ENCODE measurements around the gene CENPT. TPM values are rescaled to one million over a fixed set of nuclear protein-coding genes. Genes with fewer than 3 reads are reported as not detected.

Gene CENPT
- total and polyA plus RNA-seq, 2 of the 13 experiments (the other 11 are each of a cell fraction or from before 2014, with no cell fraction given): 40.9 to 43.3 TPM

DNA sequence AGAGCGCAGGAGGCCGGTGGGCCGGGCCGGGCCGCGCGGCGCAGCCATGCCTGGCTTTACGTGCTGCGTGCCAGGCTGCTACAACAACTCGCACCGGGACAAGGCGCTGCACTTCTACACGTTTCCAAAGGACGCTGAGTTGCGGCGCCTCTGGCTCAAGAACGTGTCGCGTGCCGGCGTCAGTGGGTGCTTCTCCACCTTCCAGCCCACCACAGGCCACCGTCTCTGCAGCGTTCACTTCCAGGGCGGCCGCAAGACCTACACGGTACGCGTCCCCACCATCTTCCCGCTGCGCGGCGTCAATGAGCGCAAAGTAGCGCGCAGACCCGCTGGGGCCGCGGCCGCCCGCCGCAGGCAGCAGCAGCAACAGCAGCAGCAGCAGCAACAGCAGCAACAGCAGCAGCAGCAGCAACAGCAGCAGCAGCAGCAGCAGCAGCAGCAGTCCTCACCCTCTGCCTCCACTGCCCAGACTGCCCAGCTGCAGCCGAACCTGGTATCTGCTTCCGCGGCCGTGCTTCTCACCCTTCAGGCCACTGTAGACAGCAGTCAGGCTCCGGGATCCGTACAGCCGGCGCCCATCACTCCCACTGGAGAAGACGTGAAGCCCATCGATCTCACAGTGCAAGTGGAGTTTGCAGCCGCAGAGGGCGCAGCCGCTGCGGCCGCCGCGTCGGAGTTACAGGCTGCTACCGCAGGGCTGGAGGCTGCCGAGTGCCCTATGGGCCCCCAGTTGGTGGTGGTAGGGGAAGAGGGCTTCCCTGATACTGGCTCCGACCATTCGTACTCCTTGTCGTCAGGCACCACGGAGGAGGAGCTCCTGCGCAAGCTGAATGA, 4.8 kb downstream of the CENPT start (continued):
- TF ChIP-seq, protein P1, sequence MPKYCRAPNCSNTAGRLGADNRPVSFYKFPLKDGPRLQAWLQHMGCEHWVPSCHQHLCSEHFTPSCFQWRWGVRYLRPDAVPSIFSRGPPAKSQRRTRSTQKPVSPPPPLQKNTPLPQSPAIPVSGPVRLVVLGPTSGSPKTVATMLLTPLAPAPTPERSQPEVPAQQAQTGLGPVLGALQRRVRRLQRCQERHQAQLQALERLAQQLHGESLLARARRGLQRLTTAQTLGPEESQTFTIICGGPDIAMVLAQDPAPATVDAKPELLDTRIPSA (CRISPR knock-in tag; IDR thresholded peaks at IDR 0.05; ENCODE audit: borderline replicate concordance): peak; percentile 74
- TF ChIP-seq, protein P2, sequence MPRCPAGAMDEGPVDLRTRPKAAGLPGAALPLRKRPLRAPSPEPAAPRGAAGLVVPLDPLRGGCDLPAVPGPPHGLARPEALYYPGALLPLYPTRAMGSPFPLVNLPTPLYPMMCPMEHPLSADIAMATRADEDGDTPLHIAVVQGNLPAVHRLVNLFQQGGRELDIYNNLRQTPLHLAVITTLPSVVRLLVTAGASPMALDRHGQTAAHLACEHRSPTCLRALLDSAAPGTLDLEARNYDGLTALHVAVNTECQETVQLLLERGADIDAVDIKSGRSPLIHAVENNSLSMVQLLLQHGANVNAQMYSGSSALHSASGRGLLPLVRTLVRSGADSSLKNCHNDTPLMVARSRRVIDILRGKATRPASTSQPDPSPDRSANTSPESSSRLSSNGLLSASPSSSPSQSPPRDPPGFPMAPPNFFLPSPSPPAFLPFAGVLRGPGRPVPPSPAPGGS (CRISPR knock-in tag; IDR thresholded peaks at IDR 0.05): peak; percentile 91
- TF ChIP-seq, protein P3, sequence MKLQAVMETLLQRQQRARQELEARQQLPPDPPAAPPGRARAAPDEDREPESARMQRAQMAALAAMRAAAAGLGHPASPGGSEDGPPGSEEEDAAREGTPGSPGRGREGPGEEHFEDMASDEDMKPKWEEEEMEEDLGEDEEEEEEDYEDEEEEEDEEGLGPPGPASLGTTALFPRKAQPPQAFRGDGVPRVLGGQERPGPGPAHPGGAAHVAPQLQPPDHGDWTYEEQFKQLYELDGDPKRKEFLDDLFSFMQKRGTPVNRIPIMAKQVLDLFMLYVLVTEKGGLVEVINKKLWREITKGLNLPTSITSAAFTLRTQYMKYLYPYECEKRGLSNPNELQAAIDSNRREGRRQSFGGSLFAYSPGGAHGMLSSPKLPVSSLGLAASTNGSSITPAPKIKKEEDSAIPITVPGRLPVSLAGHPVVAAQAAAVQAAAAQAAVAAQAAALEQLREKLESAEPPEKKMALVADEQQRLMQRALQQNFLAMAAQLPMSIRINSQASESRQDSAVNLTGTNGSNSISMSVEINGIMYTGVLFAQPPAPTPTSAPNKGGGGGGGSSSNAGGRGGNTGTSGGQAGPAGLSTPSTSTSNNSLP (IDR thresholded peaks at IDR 0.05; ENCODE audit: low read depth, low read length): no peak
- peak; percentile 27; the same call in 1 of the 2 replicates for TF ChIP-seq ZNF432 (CRISPR knock-in tag; IDR thresholded peaks at IDR 0.05; ENCODE audit: borderline replicate concordance)

DNA sequence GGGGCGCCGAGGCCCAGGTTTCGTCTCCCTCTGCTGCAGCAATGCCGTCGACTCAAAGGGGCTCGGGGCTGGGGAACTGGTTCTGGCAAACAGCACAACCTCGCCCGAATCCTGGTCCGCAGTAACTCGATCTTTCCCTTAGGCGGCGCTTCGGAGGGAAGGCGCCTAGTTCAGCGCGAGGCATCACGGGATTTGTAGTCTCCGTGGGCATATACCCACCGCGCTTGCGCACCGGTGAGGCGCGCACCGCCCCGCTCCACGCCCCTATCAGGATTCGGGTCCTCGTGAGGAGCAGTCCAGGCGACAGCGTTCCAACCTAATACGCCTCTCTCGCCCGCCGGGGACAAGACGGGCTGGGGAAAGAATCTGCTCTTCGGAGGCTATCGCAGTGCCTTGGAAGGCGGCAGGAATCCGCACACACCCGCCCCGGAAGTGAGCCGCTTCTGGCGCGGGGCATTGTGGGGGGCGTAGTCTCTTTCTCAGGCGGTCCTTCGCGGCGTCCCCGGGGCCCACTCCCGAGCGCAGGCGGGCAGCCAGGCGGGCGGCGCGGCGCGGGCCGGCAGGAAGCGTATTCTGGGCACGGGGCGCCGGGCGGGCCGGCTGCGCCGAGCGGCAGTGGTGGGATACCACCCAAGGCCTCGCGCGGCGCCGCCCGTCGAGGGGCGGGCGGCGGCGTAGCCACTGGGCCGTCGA, 5.5 kb downstream of the CENPT start, which contains the start of gene THAP11:
THAP11 (plus strand) TSS at position 505 of the 693 bp plus-strand sequence. CDS start 235 bp downstream, outside the sequence.
- peak within 1 kb of the TSS; percentile 93 for H3K9ac ChIP-seq (ENCODE audit: insufficient read depth, low read depth, low read length)
- peak; percentile 96 for DNase-seq (ENCODE audit: low spot score)
- no peaks in the 10 kb centered on the region; a peak in 1 of 5 replicates for H3K27me3 ChIP-seq (ENCODE audit: control insufficient read depth in 1 of 2, insufficient read depth in 2 of 2, low read length in 2 of 2)
- CTCF ChIA-PET (ENCODE audit: low intra/inter-chr PET ratio, low total read pairs): interaction anchor here (1.0 to 2.6 kb wide), 6 partner anchors 24 to 174 kb away, joined by 3 to 28 read pairs (median 3); no protein-coding TSS in a partner anchor
- peak within 1 kb of the TSS; percentile 97 for H2AFZ ChIP-seq (ENCODE audit: low read length)
- no TSS peak for BruUV-seq (replicated peaks)
- no peaks in the 10 kb centered on the region for H3K9me3 ChIP-seq (ENCODE audit: low read length)
- intact Hi-C loops (cut with micrococcal nuclease; ENCODE audit: unreplicated experiment): no loop called here
- peak within 1 kb of the TSS; percentile 80 to 97 (median 92) for H3K4me3 ChIP-seq (replicated peaks in 1 of 3; ENCODE audit: insufficient read depth in 1 of 3, low read depth in 2 of 3, low read length in 3 of 3)
- peak; percentile 76 for FAIRE-seq
- peak within 1 kb of the TSS; percentile 89 for H3K4me2 ChIP-seq (ENCODE audit: low read depth, low read length)
- ATAC-seq: peak; percentile 46
- peaks cover 33% of the 10 kb centered on the region for H3K79me2 ChIP-seq (ENCODE audit: insufficient read depth, low read length)
- POLR2A ChIA-PET: no interaction called here
- WGBS (ENCODE audit: low lambda C conversion rate): 1% methylated on average over 29 of the region's 83 CpGs
- peaks cover 51% of the 10 kb centered on the region for H3K4me1 ChIP-seq (ENCODE audit: insufficient read depth, low read length)
- peak within 1 kb of the TSS; percentile 92 for H3K27ac ChIP-seq (ENCODE audit: extremely low read length, insufficient read depth, low read length)
- peaks cover 16% of the 10 kb centered on the region for H4K20me1 ChIP-seq (ENCODE audit: insufficient read depth, low read length)
- no peaks in the 10 kb centered on the region for H3K36me3 ChIP-seq (replicated peaks in 1 of 2; ENCODE audit: control insufficient read depth in 1 of 2, insufficient read depth in 2 of 2, low read length in 2 of 2)
- in situ Hi-C loops (cut with HindIII; ENCODE audit: extremely low pct_ligation_motif_present, low pct_unique_long_range_greater_than_20kb): no loop called here
- TF ChIP-seq, protein P4, sequence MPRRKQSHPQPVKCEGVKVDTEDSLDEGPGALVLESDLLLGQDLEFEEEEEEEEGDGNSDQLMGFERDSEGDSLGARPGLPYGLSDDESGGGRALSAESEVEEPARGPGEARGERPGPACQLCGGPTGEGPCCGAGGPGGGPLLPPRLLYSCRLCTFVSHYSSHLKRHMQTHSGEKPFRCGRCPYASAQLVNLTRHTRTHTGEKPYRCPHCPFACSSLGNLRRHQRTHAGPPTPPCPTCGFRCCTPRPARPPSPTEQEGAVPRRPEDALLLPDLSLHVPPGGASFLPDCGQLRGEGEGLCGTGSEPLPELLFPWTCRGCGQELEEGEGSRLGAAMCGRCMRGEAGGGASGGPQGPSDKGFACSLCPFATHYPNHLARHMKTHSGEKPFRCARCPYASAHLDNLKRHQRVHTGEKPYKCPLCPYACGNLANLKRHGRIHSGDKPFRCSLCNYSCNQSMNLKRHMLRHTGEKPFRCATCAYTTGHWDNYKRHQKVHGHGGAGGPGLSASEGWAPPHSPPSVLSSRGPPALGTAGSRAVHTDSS (CRISPR knock-in tag; conservative IDR thresholded peaks at IDR 0.05): no peak
- TF ChIP-seq MZF1 (CRISPR knock-in tag; IDR thresholded peaks at IDR 0.05; ENCODE audit: borderline replicate concordance) (peak; percentile 76; the same call in 1 of the 2 replicates), ZFX (CRISPR knock-in tag; IDR thresholded peaks at IDR 0.05; ENCODE audit: low read depth) (peak; percentile 89), KMT2B (CRISPR knock-in tag; IDR thresholded peaks at IDR 0.05) (peak; percentile 78)
- TF ChIP-seq, protein P5, sequence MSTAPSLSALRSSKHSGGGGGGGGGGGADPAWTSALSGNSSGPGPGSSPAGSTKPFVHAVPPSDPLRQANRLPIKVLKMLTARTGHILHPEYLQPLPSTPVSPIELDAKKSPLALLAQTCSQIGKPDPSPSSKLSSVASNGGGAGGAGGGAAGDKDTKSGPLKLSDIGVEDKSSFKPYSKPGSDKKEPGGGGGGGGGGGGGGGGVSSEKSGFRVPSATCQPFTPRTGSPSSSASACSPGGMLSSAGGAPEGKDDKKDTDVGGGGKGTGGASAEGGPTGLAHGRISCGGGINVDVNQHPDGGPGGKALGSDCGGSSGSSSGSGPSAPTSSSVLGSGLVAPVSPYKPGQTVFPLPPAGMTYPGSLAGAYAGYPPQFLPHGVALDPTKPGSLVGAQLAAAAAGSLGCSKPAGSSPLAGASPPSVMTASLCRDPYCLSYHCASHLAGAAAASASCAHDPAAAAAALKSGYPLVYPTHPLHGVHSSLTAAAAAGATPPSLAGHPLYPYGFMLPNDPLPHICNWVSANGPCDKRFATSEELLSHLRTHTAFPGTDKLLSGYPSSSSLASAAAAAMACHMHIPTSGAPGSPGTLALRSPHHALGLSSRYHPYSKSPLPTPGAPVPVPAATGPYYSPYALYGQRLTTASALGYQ (CRISPR knock-in tag; IDR thresholded peaks at IDR 0.05): peak; percentile 29; the same call in 1 of the 2 replicates
